GM18505 (cell line): Measurements from ENCODE around the gene PCDHGA10.
A peak's percentile ranks its signal among the peaks of the same experiment; 100 is the strongest.
"Not testable (repeated sequence)": the region's sequence is repeated elsewhere in the genome, so short reads cannot be mapped to it uniquely, and the experiment has no call there.

ENCODE experiments used
- ATAC-seq: cut with Tn5 transposase; IDR thresholded peaks from one replicate; pipeline ENCODE4 v1.9.1; 2021; ENCODE audit not compliant: unreplicated experiment
- POLR2A ChIP-seq: IDR thresholded peaks from 4 replicates; pipeline ENCODE4 v1.6.1; 2011; ENCODE audit warnings: borderline replicate concordance; ENCODE audit not compliant: insufficient read depth, insufficient read length; ENCODE audit errors: extremely low read depth

The PCDHGA10 gene

GRCh38 chr5:141412854-141413539, at the start of gene PCDHGA10:
Gene PCDHGA10 (plus strand): TSS chr5:141412987. CDS start chr5:141413176, 189 bp downstream.
- ATAC-seq, result peak; percentile 74
- no peak for TF ChIP-seq POLR2A

GRCh38 chr5:141363952-141364660, 48.7 kb upstream of the PCDHGA10 start, which contains the start of gene PCDHGA5:
Gene PCDHGA5 (plus strand): TSS chr5:141364162. CDS start chr5:141364331, 169 bp downstream.
- no peak for TF ChIP-seq POLR2A
- no peak for ATAC-seq

GRCh38 chr5:141366016-141366896, 46.5 kb upstream of the PCDHGA10 start:
- TF ChIP-seq POLR2A, result no peak
- no peak for ATAC-seq

GRCh38 chr5:141369994-141370848, 42.6 kb upstream of the PCDHGA10 start, which contains the start of gene PCDHGB3:
Gene PCDHGB3 (plus strand): TSS chr5:141370242. CDS start chr5:141370395, 153 bp downstream.
- TF ChIP-seq POLR2A, result no peak
- peak; percentile 62 for ATAC-seq

- no peak for ATAC-seq
- TF ChIP-seq POLR2A, result no peak
Observed at GRCh38 chr5:141371572-141372475, 41.0 kb upstream of the PCDHGA10 start.

- ATAC-seq, result no peak
- TF ChIP-seq POLR2A, result no peak
Observed at GRCh38 chr5:141373673-141374317, 39.0 kb upstream of the PCDHGA10 start, which contains the start of gene PCDHGA6. Gene PCDHGA6 (plus strand): TSS chr5:141373891. CDS start chr5:141374084, 193 bp downstream.

GRCh38 chr5:141374627-141375026, 38.2 kb upstream of the PCDHGA10 start:
- no peak for ATAC-seq
- TF ChIP-seq POLR2A, result no peak

GRCh38 chr5:141375444-141376155, 37.2 kb upstream of the PCDHGA10 start:
- ATAC-seq, result not testable (repeated sequence)

- TF ChIP-seq POLR2A, result no peak
- ATAC-seq, result no peak
Observed at GRCh38 chr5:141382469-141383294, 30.1 kb upstream of the PCDHGA10 start, which contains the start of gene PCDHGA7. Gene PCDHGA7 (plus strand): TSS chr5:141382742. CDS start chr5:141382900, 158 bp downstream.

GRCh38 chr5:141383345-141383744, 29.4 kb upstream of the PCDHGA10 start:
- no peak for TF ChIP-seq POLR2A
- no peak for ATAC-seq
